ENCODE results near the gene ATXN7. TPM values are rescaled to one million over a fixed set of nuclear protein-coding genes. Genes with fewer than 3 reads are reported as not detected.

Gene ATXN7
- total RNA-seq, 2 experiments from 2014 or later: 59.5 to 61.2 TPM

DNA sequence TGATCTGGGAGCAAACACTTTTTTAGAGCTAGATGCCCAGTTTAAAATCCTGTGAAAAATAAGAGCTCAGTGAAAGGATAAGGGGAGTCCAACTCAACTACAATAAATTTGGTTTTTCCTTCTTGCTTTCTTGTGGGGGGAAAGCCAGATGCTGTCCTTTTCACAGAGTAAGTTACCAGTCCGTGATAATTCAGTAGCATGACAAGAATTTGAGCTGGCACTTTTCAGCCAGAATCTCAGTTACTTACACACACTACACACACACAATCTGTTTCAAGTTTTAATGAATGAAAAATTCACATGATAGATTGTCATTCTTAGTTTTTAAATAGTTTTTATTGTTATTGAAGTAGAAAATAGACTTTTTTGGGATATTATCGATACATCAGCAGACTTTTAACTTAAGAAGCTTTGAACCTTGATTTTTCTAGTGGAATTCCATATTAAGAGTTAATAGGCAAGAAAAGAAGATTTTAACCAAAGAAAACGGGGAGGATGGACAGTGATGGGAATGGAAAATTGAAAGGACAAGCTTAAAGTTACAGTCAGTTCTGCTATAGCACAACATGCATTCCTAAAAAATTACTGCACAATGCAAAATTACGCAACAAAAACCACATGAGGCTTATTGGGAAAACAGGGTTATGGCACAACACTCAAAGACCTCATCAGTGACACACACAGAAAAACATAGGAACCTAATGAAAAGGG lies 112.6 kb downstream of the ATXN7 start:
- Mint-ChIP-seq H3K36me3 (ENCODE audit: low read depth) (peaks cover 58% of the 10 kb centered on the region), H3K9me3 (no peaks in the 10 kb centered on the region), H3K4me3 (no peak overlapping the region), H3K27ac (peak overlapping the region; percentile 77), H3K27me3 (no peaks in the 10 kb centered on the region), H3K4me1 (peaks cover 94% of the 10 kb centered on the region)
- no peak for DNase-seq
- POLR2A ChIA-PET: interaction anchor here (1.2 to 6.9 kb wide), 4 partner anchors 11 to 46 kb away, joined by 3 to 249 read pairs (median 4); no protein-coding TSS in a partner anchor
- CTCF ChIA-PET: interaction anchor here (0.6 to 10.8 kb wide), 4 partner anchors 9 to 47 kb away, joined by 3 to 201 read pairs (median 62); partner anchors contain the start of gene PSMD6

- CTCF ChIA-PET: interaction anchor here (4.1 to 10.8 kb wide), 3 partner anchors 10 to 46 kb away, joined by 25 to 201 read pairs (median 99); partner anchors contain the start of gene PSMD6
- POLR2A ChIA-PET: interaction anchor here (1.2 to 6.9 kb wide), 4 partner anchors 11 to 46 kb away, joined by 3 to 249 read pairs (median 4); no protein-coding TSS in a partner anchor
- Mint-ChIP-seq H3K4me3 (no peak overlapping the region), H3K36me3 (ENCODE audit: low read depth) (peaks cover 60% of the 10 kb centered on the region), H3K27me3 (no peaks in the 10 kb centered on the region), H3K9me3 (no peaks in the 10 kb centered on the region), H3K27ac (peak overlapping the region; percentile 77), H3K4me1 (peaks cover 95% of the 10 kb centered on the region)
- DNase-seq: no peak
These were observed 113.2 kb downstream of the ATXN7 start for GRCh38 chr3:63976872-63977200.

DNA sequence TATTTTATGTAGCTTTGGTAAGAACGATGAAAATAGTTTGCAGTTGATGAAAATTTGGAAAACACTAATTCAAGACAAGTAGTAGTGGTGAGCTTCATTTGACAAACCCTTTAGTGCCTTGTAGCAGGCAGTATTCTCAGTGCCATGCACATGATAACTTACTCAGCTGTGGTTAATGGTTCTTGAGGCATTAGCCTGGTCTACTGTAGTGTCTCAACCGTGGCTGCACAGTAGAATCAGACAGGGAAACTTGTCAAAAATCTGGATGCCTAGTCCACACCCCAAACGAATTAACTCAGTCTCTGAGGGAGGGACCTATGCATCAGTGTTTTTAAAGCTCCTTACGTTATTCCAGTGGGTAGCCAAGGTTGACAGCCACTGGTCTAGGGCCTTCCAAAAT lies 114.2 kb downstream of the ATXN7 start:
- no peak for DNase-seq
- H3K27me3 Mint-ChIP-seq: no peaks in the 10 kb centered on the region
- peak overlapping the region; percentile 96 for H3K27ac Mint-ChIP-seq
- ChIA-PET CTCF (interaction anchor here (0.7 to 10.8 kb wide), 8 partner anchors 11 to 66 kb away, joined by 3 to 201 read pairs (median 6); partner anchors contain the start of gene PSMD6), POLR2A (interaction anchor here (0.8 to 6.9 kb wide), 8 partner anchors 8 to 66 kb away, joined by 3 to 249 read pairs (median 10); partner anchors contain the start of genes PSMD6 and SCAANT1)
- H3K36me3 Mint-ChIP-seq (ENCODE audit: low read depth): peaks cover 60% of the 10 kb centered on the region
- peak overlapping the region; percentile 53 for H3K4me3 Mint-ChIP-seq
- H3K9me3 Mint-ChIP-seq: no peaks in the 10 kb centered on the region
- peaks cover 95% of the 10 kb centered on the region for H3K4me1 Mint-ChIP-seq

DNA sequence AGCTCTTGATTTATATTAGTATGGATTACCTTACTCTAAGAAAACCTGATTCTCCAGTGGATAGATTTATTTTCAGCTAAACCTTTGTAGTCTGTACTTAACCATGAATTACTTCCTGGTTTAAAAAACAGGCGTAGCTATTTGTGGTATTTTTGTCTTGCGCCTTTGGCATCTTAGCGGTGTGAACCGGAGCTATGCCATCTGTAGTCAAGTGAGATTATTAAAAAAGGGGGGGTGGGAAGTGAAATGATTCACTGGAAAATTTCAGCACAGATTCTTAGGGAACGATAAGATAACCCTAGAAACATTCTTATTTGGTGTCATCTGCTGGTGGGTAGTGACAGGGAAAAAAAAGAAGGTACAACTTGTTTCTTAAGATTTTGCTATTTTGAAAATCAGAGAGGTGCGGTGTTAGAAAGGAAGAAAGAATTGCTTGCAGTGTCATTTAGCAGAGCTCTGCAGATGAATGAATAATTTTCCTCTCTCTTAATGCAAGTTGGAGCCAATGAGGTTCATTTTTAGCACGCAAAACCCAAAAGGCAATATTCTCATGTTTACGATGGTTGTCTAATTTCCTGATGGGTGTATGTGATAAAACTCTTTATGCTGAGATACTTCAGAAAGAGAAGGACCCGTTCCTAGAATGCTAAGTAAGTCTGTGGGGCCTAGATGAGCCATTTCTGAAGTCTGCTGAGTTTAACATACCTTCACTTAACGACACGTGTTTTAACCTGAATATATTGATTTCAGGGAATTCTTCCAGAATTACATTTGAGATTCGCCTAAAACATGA lies 115.6 kb downstream of the ATXN7 start:
- DNase-seq: peak; percentile 42
- Mint-ChIP-seq H3K27ac (peak overlapping the region; percentile 96), H3K9me3 (no peaks in the 10 kb centered on the region), H3K36me3 (ENCODE audit: low read depth) (peaks cover 53% of the 10 kb centered on the region), H3K27me3 (no peaks in the 10 kb centered on the region), H3K4me1 (peaks cover 90% of the 10 kb centered on the region), H3K4me3 (peak overlapping the region; percentile 72)
- ChIA-PET POLR2A (interaction anchor here (0.7 to 6.9 kb wide), 15 partner anchors 7 to 116 kb away, joined by 3 to 249 read pairs (median 4); partner anchors contain the start of genes ATXN7, PSMD6, SCAANT1 and THOC7), CTCF (interaction anchor here (0.8 to 10.8 kb wide), 9 partner anchors 13 to 69 kb away, joined by 3 to 201 read pairs (median 3); partner anchors contain the start of gene PSMD6)

DNA sequence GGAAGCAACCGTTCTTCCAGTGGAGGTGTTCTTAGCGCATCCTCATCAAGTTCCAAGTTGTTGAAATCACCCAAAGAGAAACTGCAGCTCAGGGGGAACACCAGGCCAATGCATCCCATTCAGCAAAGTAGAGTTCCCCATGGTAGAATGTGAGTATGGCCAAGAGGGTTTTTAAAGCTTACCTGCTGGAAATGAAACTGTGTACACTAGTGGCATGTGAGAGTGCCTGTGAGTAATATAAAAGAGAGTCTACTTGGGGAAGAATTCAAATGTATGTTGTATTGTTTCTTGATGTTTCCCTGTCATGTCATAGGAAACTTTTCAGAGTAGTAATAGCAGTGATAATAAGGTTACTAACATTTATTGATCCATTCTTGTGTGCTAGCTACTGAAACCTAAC lies 116.4 kb downstream of the ATXN7 start:
- H3K4me3 Mint-ChIP-seq: peak overlapping the region; percentile 72
- POLR2A ChIA-PET: interaction anchor here (1.0 to 6.9 kb wide), 11 partner anchors 8 to 70 kb away, joined by 3 to 249 read pairs (median 4); partner anchors contain the start of genes PSMD6 and SCAANT1
- peaks cover 52% of the 10 kb centered on the region for H3K36me3 Mint-ChIP-seq (ENCODE audit: low read depth)
- no peak for DNase-seq
- CTCF ChIA-PET: interaction anchor here (0.8 to 10.8 kb wide), 4 partner anchors 13 to 50 kb away, joined by 3 to 201 read pairs (median 62); partner anchors contain the start of gene PSMD6
- H3K27me3 Mint-ChIP-seq: no peaks in the 10 kb centered on the region
- no peaks in the 10 kb centered on the region for H3K9me3 Mint-ChIP-seq
- H3K27ac Mint-ChIP-seq: peak overlapping the region; percentile 96
- H3K4me1 Mint-ChIP-seq: peaks cover 89% of the 10 kb centered on the region

GRCh38 chr3:63980830-63981498 lies 117.3 kb downstream of the ATXN7 start:
- Mint-ChIP-seq H3K9me3 (no peaks in the 10 kb centered on the region), H3K4me1 (peaks cover 91% of the 10 kb centered on the region), H3K27me3 (no peaks in the 10 kb centered on the region), H3K27ac (peak overlapping the region; percentile 96), H3K4me3 (no peak overlapping the region), H3K36me3 (ENCODE audit: low read depth) (peaks cover 56% of the 10 kb centered on the region)
- ChIA-PET CTCF (interaction anchor here (1.1 to 10.8 kb wide), 3 partner anchors 12 to 42 kb away, joined by 8 to 201 read pairs (median 99); partner anchors contain the start of gene PSMD6), POLR2A (interaction anchor here (1.0 to 6.9 kb wide), 7 partner anchors 8 to 69 kb away, joined by 3 to 249 read pairs (median 5); partner anchors contain the start of genes PSMD6 and SCAANT1)
- DNase-seq: no peak

DNA sequence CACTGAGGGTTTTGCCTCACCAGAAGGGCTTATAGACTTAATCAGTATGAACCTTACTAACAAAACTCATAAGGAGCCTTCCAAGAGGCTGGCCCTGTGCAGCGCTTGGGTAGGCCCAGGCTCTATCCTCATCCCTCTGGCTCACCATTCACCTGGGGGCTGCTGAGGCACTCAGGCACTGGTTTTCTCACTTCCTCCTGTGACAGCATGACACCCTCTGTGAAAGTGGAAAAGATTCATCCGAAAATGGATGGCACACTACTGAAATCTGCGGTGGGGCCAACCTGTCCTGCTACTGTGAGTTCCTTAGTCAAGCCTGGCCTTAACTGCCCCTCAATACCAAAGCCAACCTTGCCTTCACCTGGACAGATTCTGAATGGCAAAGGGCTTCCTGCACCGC lies 118.3 kb downstream of the ATXN7 start:
- H3K4me1 Mint-ChIP-seq: peaks cover 85% of the 10 kb centered on the region
- peak overlapping the region; percentile 33 for H3K27ac Mint-ChIP-seq
- H3K4me3 Mint-ChIP-seq: no peak overlapping the region
- POLR2A ChIA-PET: interaction anchor here (1.0 to 3.3 kb wide), 9 partner anchors 9 to 70 kb away, joined by 3 to 18 read pairs (median 4); partner anchors contain the start of genes PSMD6 and SCAANT1
- DNase-seq: no peak
- CTCF ChIA-PET: interaction anchor here (3.5 to 10.8 kb wide), 3 partner anchors 11 to 15 kb away, joined by 24 to 201 read pairs (median 99); no protein-coding TSS in a partner anchor
- H3K9me3 Mint-ChIP-seq: no peaks in the 10 kb centered on the region
- H3K36me3 Mint-ChIP-seq (ENCODE audit: low read depth): peaks cover 62% of the 10 kb centered on the region
- H3K27me3 Mint-ChIP-seq: no peaks in the 10 kb centered on the region

GRCh38 chr3:63984391-63984790 lies 120.7 kb downstream of the ATXN7 start:
- ChIA-PET POLR2A (interaction anchor here (1.2 to 3.3 kb wide), 5 partner anchors 11 to 33 kb away, joined by 3 to 17 read pairs (median 5); no protein-coding TSS in a partner anchor), CTCF (interaction anchor here (1.2 to 10.8 kb wide), 5 partner anchors 9 to 40 kb away, joined by 3 to 201 read pairs (median 7); no protein-coding TSS in a partner anchor)
- Mint-ChIP-seq H3K9me3 (no peaks in the 10 kb centered on the region), H3K27ac (peak overlapping the region; percentile 53), H3K4me3 (no peak overlapping the region), H3K27me3 (no peaks in the 10 kb centered on the region), H3K36me3 (ENCODE audit: low read depth) (peaks cover 86% of the 10 kb centered on the region), H3K4me1 (peaks cover 84% of the 10 kb centered on the region)
- DNase-seq: no peak

DNA sequence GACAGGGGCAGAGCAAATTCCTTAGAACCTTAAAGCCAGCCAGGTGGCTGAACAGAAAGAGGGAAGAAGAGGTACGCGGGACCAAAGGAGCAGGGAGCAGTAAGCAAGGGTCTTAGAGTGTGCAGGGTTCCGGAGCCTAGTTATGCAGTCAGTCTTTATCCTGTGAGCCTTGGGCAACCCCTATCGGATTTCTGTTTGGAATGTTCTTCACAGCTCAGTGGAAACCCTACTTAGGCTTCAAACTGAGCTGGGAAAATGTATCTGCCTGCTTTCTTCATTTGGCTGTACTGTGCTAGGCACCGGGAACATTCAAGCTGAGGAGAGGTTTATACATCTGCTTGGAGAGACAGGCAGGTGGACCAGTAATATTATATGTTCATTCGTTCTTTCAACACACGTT lies 122.5 kb downstream of the ATXN7 start:
- Mint-ChIP-seq H3K4me3 (no peak overlapping the region), H3K4me1 (peaks cover 73% of the 10 kb centered on the region), H3K9me3 (no peaks in the 10 kb centered on the region), H3K36me3 (ENCODE audit: low read depth) (peaks cover 82% of the 10 kb centered on the region), H3K27me3 (no peaks in the 10 kb centered on the region), H3K27ac (no peak overlapping the region)
- CTCF ChIA-PET: no interaction called here
- DNase-seq: no peak
- POLR2A ChIA-PET: interaction anchor here (0.9 to 2.1 kb wide), 2 partner anchors 8 to 18 kb away, joined by 3 to 9 read pairs; no protein-coding TSS in a partner anchor

GRCh38 chr3:63986831-63987230 lies 123.2 kb downstream of the ATXN7 start:
- POLR2A ChIA-PET: interaction anchor here (0.9 kb wide), 2 partner anchors 9 to 19 kb away, joined by 3 to 4 read pairs; no protein-coding TSS in a partner anchor
- CTCF ChIA-PET: no interaction called here
- no peak for DNase-seq
- no peaks in the 10 kb centered on the region for H3K9me3 Mint-ChIP-seq
- no peak overlapping the region for H3K4me3 Mint-ChIP-seq
- peaks cover 66% of the 10 kb centered on the region for H3K4me1 Mint-ChIP-seq
- H3K27ac Mint-ChIP-seq: no peak overlapping the region
- peaks cover 80% of the 10 kb centered on the region for H3K36me3 Mint-ChIP-seq (ENCODE audit: low read depth)
- no peaks in the 10 kb centered on the region for H3K27me3 Mint-ChIP-seq

GRCh38 chr3:63988943-63989342 lies 125.3 kb downstream of the ATXN7 start:
- Mint-ChIP-seq H3K27me3 (no peaks in the 10 kb centered on the region), H3K9me3 (no peaks in the 10 kb centered on the region), H3K4me1 (peaks cover 61% of the 10 kb centered on the region), H3K4me3 (no peak overlapping the region), H3K36me3 (ENCODE audit: low read depth) (peaks cover 83% of the 10 kb centered on the region), H3K27ac (no peak overlapping the region)
- POLR2A ChIA-PET: interaction anchor here (0.9 kb wide), 1 partner anchor 9 kb away, joined by 3 read pairs; no protein-coding TSS in a partner anchor
- DNase-seq: no peak
- CTCF ChIA-PET: interaction anchor here (9.1 kb wide), 1 partner anchor 12 kb away, joined by 99 read pairs; no protein-coding TSS in a partner anchor
